HS-5 (cell line): ENCODE data around the gene GNAZ.
"Not testable (repeated sequence)": the region's sequence is repeated elsewhere in the genome, so short reads cannot be mapped to it uniquely, and the experiment has no call there.

Experiments
- DNase-seq: peaks from one replicate; pipeline ENCODE4 v3.0.0-alpha.2; 2012; ENCODE audit warnings: low read depth

Gene GNAZ

GRCh38 chr22:23044570-23044969, 25.7 kb upstream of the GNAZ start:
- no peak for DNase-seq

DNA sequence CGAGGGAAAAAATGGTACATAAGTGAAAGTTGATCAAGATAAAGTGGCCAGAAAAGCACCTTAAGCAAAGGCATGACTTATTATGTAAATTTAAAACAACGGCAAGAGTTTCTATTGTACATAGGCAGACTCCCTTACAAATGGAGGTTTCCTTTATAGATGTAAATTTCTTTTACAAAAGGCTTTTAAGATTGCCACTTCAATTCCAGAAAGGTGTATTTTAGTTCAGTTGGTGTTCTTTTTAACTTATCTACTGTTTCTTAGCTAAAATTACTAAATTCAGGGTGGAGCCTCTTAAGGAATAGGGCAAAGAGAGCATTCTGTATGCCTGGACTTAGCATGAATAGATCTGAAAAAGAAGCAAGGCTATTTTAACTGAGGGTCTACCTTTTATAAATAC, 24.9 kb upstream of the GNAZ start:
- DNase-seq = no peak

- DNase-seq = no peak
Observed at GRCh38 chr22:23047265-23047664, 23.1 kb upstream of the GNAZ start.

- no peak for DNase-seq
Observed at GRCh38 chr22:23047742-23048141, 22.6 kb upstream of the GNAZ start.

DNA sequence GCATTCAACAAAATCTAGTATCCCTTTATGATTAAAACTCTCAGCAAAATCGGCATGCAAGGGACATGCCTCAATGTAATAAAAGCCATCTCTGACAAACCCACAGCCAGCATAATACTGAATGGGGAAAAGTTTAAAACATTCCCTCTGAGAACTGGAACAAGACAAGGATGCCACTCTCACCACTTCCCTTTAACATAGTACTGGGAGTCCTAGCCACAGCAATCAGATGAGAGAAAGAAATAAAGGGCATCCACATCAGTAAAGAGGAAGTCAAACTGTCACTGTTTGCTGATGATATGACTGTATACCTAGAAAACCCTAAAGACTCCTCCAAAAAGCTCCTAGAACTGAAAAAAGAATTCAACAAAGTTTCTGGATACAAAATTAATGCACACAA, 19.8 kb upstream of the GNAZ start:
- not testable (repeated sequence) for DNase-seq

GRCh38 chr22:23053051-23053707, 17.1 kb upstream of the GNAZ start:
- no peak for DNase-seq

- no peak for DNase-seq
Observed at GRCh38 chr22:23053912-23054530, 16.3 kb upstream of the GNAZ start.

DNA sequence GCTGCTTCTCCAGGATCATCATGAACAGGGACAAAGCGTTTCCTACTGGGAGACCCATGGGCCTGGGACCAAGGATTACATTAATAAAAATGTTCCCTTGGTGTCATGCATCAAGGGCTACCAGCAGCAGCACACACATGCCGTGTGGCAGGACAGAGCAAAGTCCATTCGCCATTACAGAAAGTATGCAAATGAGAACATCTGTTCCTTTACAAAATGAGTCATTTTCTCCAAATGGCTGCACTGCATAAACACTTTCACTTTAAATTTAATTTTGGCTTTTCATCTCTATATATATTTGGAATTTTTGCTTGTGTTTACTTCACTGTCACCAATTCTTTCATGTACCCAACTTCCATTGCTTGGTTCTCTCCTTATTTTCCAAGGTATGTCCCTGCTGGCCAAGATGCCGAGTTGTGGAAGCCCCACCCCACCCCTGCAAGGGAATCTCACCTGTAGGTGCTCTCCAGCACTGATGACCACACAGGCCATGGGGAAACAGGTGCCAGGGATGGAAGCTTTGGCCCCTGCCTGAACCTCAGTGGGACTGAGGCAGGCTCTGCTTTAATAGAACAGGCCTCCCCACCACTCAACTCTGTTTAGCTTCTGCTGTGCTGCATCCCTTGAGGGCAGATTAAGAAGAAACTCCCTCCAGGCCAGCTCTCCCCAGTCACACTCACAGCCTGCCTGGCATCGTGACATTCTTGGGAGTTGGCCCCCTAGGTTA, 15.6 kb upstream of the GNAZ start:
- no peak for DNase-seq

- no peak for DNase-seq
Observed at GRCh38 chr22:23055449-23056179, 14.7 kb upstream of the GNAZ start.

- no peak for DNase-seq
Observed at GRCh38 chr22:23057331-23057730, 13.0 kb upstream of the GNAZ start.

DNA sequence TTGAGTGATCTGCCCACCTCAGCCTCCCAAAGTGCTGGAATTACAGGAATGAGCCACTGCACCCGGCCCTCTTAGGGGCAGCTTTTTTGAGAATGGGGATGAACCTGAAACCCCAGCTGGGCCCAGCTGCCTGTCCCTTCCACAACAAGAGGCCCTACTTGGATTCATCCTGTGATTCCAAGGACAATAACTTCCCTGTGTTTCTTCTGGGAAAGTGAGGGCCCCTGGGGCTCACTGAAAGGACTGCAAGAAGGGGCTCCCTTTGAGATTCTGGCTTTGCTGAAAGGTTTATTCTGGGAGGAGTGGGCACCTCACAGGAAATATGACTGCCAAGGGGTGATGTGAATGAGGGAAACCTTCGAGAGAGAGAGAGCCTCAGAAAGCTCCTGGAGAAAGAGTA, 12.3 kb upstream of the GNAZ start:
- no peak for DNase-seq

- DNase-seq = no peak
Observed at GRCh38 chr22:23058481-23059283, 11.6 kb upstream of the GNAZ start.

DNA sequence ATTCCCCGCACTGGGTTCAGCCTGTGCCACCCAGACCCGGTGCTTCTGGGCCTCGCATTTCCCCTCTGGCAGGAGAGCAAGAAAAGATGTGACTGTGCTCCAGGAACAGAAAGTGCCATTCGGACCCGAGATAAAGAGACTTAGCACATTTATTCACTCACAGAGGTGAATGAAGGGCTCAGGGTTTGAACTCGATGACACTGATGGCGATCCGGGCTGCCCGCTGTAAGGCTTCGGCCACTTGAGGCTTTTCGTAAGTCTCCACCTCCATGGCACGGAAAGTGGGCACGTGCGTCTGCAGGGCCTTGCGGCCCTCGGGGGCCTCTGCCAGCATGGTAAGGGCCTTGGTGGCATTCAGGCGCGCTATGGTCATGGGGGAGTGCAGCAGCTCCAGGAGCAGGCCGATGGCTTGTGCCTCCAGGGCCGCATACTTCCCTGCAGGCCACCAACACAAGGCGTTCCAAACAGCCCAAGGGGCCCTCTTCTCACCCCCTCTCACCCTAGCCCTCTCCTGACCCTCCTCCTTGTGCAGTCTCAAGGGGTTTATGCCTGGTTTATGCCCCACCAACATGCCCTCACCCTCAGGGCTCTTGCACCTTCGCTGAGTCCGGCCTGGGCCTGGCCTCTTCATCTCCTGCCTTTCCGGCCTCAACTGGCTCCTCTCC, 10.9 kb upstream of the GNAZ start:
- DNase-seq = no peak

DNA sequence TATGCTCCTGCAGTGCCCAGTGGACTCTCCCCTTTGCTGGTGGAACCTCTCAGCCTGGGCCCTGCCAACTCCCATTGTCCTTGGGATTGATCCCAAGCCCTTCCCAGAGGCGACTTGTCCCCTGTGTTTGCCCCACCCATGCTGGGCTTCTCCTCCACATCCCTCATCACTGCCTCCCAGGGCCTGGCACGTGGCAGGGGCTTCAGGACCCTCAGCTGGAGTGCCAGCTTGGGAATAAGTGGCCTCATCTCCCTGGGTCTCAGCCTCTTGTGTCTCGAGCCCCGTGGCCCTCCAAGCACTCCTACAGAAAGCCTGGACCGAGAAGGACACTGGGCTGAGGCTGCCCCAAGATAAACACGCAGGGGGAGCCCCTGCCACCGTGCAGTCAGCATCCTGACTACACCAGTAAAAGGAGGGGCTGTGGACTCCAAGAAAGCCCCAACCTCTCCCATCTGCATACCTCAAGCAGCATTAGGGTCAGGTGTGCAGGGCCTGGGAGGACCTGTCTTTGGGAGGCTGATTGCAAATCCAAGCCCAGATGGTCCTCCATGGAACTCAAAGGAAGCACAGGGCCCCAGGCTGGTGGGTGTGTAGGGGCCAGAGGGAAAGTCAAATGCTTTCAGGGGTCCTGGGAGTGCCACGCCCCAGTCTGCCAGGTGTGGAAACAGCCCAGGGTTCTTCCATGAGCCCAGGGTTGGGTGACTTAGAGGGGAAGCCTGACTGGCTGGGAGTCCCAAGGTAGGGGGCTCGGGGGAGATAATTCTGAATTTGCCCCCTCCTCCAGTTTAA, 9.5 kb upstream of the GNAZ start:
- no peak for DNase-seq

GRCh38 chr22:23061471-23062280, 8.6 kb upstream of the GNAZ start:
- no peak for DNase-seq

DNA sequence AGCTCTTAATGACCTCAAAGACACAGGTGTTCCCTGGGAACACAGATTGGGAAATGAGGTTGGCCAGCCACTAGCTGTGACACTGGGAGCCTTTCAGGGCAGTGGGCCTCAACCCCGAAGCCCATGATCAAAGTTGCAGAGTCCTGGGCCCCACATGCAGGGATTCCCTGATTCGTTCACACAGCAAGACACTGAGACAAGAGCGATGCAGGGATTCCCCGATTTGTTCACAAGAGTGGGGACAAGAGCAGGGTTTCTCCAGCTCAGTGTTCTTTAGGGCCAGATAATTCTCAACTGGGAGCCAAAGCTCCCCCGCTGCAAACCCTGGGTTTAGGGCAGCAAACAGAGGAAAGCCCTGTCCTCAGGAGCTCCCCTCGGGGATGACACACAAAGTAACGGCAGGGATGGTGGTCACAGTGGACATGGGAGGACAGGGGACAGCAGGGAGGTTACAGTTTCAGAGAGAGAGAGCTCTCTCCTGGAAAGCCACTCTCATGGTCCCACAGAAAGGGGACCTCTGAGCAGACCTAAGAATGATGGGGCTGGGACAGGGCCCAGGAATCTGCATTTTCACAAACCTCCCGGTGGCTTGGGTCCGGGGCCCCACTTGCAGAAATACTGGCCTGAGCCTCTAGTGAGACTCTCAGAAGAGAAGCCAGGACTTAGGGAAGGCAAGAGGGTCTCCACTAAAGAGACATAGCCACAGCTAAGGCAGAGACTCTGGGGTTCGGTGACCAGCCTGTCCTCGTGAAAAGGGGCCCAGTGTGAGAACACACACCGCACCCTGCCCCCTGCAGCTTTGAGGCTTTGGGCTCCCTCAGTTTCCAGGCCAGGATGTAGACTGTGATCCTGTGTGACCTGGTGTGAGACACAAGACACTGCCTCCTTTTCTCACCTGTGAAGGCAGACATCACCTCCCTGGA, 7.4 kb upstream of the GNAZ start:
- no peak for DNase-seq

DNA sequence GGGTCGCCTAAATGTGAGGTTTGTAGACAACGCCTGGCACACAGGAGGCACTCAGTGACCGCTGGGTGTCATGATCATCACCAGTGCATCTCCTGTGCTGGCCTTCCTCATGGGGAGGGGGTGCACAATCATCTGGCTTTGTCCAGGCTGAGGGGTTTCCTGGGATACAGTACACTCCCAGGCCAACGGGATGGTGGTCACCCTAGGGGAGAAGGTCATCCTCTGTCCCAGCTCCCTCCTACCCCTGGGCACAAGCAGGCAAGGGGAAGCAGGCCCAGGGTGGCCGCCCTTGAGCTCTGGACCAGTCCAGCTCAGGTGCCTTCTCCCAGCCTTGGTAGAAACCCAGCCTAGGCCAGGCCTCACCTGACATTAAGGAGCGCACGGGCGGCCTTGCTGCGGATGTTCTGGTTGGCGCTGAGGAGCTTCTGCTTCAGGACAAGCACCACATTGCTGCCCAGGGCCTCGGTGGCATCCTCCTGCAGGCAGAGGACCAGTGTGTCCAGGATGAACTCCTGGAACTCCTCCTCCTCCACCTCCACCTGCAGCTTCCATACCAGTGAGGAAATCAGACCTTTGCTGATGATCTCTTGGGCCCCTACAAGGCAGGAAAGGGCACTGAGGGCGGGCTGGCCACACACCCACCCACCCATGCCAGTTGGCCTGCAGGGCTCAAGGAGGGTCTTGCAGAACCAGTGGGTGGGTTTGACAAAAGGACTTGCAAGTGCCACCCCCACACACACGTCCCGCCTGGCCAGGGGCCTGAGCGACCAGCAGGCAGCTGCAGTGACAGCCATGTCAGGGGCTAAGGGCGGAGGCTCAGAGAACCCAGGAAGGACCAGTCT, 6.6 kb upstream of the GNAZ start:
- no peak for DNase-seq
